ENCODE measurements around the gene TRIP4.

Gene TRIP4

DNA sequence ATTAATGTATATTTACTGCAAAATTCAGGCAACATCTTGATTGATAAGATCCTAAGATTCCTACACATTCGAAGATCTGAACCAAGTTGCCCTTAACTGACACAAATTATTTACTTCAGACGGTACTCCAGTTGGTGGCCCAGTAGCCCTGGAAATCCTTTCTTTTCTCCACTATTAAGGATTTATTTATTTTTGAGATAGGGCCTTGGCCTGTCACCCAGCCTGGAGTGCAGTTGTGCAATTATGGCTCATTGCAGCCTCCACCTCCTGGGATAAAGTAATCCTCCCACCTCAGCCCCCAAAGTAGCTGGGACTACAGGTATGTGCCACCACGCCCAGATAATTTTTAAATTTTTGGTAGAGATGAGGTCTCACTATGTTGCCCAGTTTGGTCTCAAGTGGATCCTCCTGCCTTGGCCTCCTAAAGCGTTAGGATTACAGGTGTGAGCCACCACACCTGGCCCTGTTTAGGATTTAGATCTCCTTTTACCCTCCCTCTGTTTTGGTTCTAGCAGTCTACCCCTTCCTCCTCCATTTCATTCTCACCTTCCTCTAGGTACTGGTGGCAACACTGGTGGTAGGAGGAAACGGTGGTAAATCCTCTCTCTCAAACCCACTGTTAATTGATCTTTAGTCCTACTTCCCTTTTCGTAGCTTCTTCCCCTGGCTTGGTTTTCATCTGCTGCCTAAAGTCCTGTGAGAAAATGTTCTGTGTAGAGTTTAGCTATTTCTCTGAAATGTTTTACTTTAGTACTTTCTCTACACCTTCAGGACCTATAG lies 60.1 kb downstream of the TRIP4 start:
- no peak for DNase-seq (ENCODE audit: low spot score)

DNA sequence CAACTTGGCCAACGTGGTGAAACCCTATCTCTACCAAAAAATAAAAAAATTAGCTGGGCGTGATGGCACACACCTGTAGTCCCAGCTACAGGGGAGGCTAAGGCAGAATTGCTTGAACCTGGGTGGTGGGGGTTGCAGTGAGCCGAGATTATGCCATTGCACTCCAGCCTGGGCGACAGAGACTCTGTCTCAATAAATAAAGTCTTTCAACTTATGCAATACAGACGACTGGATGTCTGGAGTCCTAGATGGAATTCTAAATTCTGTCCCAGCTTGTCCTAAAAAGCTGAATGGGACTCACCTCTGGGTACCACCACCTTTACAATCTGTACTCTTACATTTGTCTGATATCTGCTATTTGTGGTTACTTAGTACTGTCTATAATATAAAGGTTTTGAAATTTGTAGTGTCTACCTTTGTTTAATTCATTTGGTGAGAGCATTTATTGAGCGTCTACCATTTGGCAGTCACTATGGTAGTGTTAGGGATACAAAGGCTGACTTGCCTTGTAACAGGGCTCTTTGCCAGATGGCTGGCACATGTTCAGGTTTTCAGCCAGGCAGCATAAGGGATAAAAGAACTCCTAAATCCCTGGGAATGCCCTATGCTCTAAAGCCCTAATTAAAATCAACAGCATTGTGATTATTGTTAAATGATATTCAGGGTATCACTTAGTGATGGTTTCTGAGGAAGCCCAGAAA lies 65.5 kb downstream of the TRIP4 start:
- peak; percentile 15 for DNase-seq (ENCODE audit: low spot score)

DNA sequence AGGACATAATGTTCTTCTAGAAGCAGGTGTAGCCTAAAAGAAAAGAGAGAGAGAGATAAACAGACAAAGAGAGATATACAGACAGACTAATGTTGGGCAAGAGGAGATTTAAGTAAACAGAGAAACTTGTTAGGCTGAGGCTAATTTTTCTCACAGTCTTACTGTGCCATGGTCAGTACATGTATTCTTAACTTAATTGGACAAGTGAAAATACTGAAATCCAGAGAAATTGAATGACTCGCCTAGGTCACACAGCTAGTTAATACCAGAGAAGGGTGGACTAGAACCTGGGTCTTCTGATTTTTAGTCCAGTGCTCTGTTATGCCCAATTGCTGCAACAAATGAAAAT lies 66.0 kb downstream of the TRIP4 start:
- DNase-seq (ENCODE audit: low spot score) = no peak

DNA sequence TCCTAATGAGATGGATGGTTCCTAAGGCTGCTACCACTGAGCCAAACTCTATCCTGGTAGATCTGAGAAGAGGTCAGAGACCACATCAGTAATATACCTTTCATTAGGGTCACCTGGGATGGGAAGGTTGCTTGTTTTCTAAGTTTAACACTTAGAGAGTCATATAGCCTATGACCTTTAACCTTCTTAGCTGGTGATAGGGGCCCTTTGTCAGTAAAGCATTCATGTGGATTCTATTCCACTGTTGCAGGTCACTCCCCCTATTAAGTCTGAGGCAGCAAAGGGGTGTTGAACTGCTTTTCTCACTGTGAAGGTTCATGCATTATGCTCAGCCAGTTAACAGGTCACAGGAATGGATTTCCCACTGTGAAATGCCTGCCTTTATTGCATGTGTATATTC lies 66.6 kb downstream of the TRIP4 start:
- DNase-seq (ENCODE audit: low spot score) = no peak

- DNase-seq (ENCODE audit: low spot score) = no peak
Observed at GRCh38 chr15:64455961-64456371, 68.3 kb downstream of the TRIP4 start.

DNA sequence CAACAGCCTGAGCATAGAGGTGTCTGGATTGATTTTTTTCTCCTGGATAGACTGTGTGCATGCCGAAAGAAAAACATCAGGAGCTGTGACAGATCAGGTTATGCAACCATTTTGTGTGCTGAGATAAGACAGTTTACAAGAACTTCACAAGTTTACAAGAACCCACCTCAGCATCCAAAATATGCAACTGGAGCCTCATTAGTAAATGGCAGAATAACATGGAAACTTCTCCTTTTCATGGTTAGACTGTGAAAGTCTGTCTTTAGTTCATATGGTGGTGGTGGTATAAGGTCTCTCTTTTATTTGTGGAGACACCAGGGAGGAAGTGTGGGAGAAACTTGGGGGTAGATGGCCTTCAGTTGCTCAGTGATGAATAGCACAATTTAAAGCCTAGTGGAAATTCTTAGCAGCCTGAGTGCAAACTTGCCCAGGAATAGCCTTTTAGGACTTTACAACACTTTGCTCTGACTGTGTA lies 69.0 kb downstream of the TRIP4 start:
- no peak for DNase-seq (ENCODE audit: low spot score)

DNA sequence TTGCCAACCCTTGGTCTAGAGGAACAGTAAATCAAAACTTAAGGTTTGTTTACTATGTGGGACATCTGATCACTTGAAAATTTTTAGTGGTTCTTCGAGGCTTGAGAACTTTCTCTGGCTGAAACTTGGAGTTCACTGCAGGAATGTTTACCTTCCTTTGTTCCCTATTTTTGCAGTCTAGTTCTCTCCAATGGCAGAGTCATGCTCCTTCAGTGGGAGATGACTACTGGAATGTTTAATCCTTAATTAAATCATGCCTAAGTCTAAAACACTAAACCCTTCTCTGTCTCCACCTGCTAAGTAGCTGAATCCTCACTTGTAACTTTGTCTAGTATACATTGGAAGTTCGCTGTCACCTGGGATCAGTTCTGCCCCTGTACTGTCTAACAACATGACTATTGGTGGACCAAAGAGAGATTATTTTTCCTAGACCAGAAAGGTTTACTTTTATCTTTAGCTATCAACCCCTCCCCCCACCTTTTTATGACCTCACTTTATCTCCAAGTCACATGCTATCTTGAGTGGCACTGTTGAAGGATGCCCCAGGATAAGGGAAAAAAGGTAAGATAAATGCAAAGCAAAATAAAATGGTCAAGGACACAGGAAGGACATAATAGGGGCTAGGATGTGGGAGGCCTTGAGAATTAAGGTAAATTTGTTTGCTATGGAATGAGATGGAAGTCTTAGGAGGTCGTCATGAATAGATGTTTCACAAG lies 71.6 kb downstream of the TRIP4 start:
- DNase-seq (ENCODE audit: low spot score) = no peak

DNA sequence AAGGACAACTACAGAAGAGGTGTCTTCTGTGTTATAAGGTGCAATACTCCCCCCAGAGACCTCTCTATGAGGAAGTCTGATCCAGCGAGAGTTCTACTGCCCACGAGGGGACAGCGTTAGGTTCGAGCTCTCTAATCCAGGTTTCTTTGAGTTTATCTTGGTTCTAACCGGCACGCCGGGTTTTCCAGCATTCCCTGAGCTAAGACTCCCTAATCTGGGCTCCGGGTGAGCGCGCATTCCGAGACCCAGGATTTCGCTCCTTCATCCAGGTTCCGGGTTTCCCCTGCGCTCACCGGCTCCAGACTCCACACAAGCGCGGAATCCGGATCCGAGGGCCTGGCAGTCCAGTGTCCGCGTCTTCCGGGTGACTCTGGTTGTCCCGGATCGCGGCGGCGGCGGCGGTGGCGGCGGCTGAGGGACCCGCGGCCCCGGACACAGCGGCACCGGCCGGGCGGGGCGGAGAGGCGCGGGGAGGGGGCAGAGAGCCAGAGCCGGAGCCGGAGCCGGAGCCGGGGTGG lies 72.6 kb downstream of the TRIP4 start, which contains the start of gene ZNF609:
Gene ZNF609 (plus strand): TSS at position 373 of the 518 bp plus-strand sequence. CDS start 38,842 bp downstream, outside the sequence.
- DNase-seq (ENCODE audit: low spot score) = peak; percentile 96

- DNase-seq (ENCODE audit: low spot score) = peak; percentile 80
Observed at GRCh38 chr15:64460724-64461720, 73.4 kb downstream of the TRIP4 start.

DNA sequence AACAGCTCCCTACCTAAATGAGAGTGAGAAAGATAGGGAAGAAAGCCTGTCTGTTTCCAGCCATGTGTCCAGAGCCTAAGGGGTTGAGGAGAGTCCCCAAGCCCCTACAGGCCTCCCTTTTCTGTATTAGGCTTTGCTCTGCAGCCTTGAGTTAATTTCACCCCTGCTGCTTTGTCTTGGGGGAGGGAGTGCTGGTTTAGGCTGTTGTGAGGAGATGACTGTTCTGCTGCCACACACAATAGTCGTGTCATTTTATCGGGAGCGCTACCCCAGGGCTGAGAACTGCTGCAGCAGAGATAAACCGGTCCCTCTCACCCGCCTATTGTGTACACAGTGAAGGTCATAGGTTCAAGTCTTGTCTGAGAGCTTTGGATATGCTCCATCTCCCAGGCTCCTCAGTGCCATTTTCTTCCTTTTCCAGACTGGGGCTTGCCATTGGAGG lies 74.1 kb downstream of the TRIP4 start:
- peak; percentile 46 for DNase-seq (ENCODE audit: low spot score)

- no peak for DNase-seq (ENCODE audit: low spot score)
Observed at GRCh38 chr15:64462492-64462891, 74.9 kb downstream of the TRIP4 start.

- no peak for DNase-seq (ENCODE audit: low spot score)
Observed at GRCh38 chr15:64464276-64465005, 76.8 kb downstream of the TRIP4 start.

DNA sequence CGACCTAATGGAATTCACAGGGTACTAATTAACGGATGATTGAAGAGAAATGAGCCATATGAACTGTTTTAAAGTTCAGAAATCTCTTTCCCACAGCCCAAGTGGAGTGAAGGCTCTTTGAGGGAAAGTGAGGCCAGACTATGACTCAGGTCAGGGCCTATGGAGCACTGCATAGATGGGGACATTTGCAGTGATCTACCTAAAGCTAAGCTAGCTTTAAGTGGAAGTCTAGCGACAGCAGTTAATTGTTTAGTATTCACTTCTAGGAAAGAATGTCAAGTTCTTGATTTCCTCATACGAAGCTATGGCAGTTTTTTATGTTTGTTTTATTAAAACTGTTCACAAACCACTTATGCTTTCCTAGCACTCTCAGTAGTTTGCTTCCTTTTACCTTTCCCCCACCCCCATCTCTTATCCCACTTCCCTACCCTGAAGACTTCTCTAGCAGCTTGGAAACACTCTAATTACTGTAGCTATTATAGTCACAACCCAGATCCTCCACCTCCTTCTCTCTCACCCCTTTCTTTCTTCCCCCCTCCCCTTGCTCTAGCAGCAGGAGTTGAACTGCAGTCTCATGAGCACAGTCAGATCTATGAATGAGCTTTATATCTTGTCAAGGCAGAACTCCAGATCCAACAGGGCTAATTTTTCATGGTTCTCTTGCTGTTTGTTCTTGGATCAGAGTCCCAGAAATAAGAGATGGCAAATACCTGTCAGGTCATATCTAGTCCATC lies 78.9 kb downstream of the TRIP4 start:
- DNase-seq (ENCODE audit: low spot score) = no peak

DNA sequence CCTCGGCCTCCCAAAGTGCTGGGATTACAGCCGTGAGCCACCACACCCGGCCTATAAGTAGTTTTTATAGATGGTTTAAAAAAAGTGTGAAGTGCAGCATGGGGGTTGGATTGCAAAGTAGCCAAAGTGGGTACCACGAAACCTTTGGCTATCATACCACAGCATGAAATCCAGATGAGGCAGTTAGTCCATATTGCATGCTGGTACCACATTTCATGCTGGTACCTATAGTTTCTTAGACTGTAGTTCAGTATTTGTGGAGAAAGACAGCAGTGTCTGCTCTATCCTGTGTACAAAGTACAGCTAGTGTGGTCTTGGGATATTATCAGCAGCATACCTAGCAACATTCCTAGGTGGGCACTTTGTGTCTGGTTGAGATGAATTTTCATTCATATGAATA lies 84.5 kb downstream of the TRIP4 start:
- no peak for DNase-seq (ENCODE audit: low spot score)

DNA sequence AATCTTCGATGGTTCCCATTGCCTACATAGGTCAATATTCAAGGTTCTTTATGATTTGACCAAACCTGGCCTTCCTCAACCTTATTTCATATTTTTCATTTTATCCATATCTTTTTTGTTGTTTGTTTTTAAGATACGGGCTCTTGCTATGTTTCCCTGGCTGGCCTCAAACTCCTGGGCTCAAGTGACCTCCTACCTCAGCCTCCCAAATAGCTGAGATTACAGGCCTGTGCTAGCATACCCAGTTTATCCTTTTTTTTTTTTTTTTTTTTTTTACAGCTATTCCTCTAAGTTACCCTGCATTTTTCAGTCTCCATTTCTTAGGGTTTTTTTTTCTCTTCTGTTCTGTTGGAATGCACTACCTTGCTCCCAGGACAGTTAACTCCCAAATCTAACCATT lies 87.2 kb downstream of the TRIP4 start:
- DNase-seq (ENCODE audit: low spot score) = no peak

GRCh38 chr15:64476550-64476949 lies 88.9 kb downstream of the TRIP4 start:
- no peak for DNase-seq (ENCODE audit: low spot score)

DNA sequence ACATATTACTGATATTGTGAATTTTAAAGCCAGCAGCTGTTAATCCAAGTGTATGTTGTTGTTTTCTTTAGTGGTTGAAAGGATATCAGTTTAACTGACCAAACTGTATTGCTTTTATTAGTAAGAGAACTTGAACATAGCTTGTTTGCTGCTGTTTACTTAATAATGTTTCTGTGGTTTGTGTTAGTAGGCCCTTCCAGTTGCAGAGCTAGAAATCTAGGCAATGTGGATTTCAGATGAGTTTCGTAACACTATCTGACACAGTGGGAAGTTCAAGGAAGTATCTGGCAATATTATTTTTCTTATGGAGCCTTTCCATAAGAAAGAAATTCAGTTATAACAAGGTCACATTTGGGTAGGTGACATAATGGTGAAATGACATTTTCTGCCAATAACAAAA lies 91.2 kb downstream of the TRIP4 start:
- DNase-seq (ENCODE audit: low spot score) = no peak

DNA sequence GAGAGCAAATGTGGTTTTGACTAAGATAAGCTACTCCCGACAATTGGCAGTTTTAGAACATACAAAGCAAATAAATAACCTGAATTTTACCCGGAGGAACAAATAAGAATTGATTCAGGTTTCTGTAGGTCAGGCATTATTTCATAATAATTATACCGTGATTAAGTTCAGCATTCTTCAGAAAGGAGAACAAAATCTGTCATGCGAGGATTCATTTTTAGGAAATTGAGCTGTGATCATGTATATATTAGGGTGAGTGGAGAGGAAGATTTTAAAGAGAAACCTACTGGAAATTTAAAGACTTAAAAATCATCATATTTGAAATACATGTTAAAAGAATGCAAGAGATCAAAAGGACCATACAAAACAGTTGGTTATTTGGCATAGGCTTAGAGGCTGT lies 93.3 kb downstream of the TRIP4 start:
- no peak for DNase-seq (ENCODE audit: low spot score)

DNA sequence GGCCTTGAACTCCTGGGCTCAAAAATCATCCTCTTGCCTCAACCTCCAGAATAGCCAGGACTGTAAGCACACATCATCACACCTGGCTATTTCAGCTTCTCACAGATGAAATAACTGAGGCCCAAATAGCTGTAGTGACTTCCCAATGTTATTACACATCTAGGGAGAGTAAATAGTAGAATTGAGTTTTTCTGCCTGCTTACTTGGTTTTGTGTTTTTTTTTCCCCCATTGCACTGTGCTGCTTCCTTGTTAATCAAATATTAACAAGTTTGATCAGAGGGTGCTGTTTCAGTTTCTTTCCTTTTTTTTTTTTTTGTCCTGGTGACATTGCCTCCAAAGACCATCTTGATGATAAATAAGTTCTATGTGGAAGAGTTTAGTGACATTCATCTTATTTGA lies 96.1 kb downstream of the TRIP4 start:
- no peak for DNase-seq (ENCODE audit: low spot score)

GRCh38 chr15:64485796-64486195 lies 98.2 kb downstream of the TRIP4 start:
- no peak for DNase-seq (ENCODE audit: low spot score)

All from AG08396 (cell line).